ENCODE measurements around the gene HK3. TPM values are rescaled to one million over a fixed set of nuclear protein-coding genes. Genes with fewer than 3 reads are reported as not detected.

Gene HK3
- total RNA-seq, 4 donors from 2014 or later = 5.2 to 38.1 (median 16.3) TPM

GRCh38 chr5:176895831-176896230 is 3.3 kb downstream of the HK3 start:
- no peak for TF ChIP-seq CTCF (IDR thresholded peaks at IDR 0.05; ENCODE audit: low read depth)

DNA sequence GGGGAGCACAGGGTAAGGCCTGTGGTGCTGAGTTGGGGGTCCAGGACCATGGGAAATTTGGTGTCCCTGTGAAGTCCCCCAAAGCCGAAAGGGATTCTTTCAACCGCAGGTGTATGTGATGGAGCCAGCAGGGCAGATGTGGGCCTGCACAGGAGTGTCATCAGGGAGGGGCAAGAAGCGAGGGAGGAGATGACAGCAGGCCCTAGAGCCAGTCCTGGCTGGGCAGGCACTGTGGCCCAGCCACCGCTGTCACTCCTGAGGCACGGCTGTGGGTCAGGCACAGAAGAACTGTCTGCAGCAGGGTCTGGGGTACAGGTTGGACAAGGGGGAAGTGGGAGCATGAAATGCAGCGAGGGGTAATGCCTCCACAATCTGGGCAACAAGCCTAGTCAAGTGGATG is 4.8 kb downstream of the HK3 start:
- TF ChIP-seq CTCF (IDR thresholded peaks at IDR 0.05; ENCODE audit: low read depth) = no peak

DNA sequence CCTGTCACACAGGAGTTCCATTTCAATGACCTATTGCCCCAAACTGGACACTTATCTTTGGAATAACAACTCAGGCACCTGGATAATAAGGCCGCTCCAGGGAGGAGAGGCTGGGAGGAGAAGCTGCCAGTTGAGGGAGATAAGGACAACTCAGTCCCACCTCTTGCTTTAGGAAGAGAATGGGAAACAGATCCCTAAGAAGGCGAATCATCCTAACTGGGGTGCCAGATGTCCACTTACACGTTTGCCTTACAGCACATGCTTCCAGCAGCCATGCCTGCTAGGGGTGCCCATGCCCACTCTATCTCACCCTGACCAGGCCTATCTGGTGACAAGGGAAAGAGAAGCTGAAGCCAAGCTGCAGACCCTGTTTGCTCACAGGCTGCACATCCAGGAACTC is 6.5 kb downstream of the HK3 start:
- TF ChIP-seq CTCF (IDR thresholded peaks at IDR 0.05; ENCODE audit: low read depth) = no peak

- no peak for TF ChIP-seq CTCF (IDR thresholded peaks at IDR 0.05; ENCODE audit: low read depth)
These were observed 7.7 kb downstream of the HK3 start for GRCh38 chr5:176891331-176891958.

GRCh38 chr5:176890455-176891330 is 8.5 kb downstream of the HK3 start:
- no peak for TF ChIP-seq CTCF (IDR thresholded peaks at IDR 0.05; ENCODE audit: low read depth)

- TF ChIP-seq CTCF (IDR thresholded peaks at IDR 0.05; ENCODE audit: low read depth) = no peak
These were observed 9.5 kb downstream of the HK3 start for GRCh38 chr5:176889321-176890280.

- no peak for TF ChIP-seq CTCF (IDR thresholded peaks at IDR 0.05; ENCODE audit: low read depth)
These were observed 10.3 kb downstream of the HK3 start for GRCh38 chr5:176888865-176889165.
